ENCODE data around the gene MRPL20. TPM values are rescaled to one million over a fixed set of nuclear protein-coding genes. Genes with fewer than 3 reads are reported as not detected.
A peak's percentile ranks its signal among the peaks of the same experiment; 100 is the strongest.

Gene MRPL20
- polyA plus RNA-seq, 1 donor (not counting 4 experiments of a cell fraction or from before 2014, with no cell fraction given), result 133 TPM

- dilution Hi-C loops (cut with MboI; ENCODE audit: extremely low pct_ligation_motif_present, low sequenced_read_pairs), result no loop called here
- Histone ChIP-seq H3K4me2 (ENCODE audit: control insufficient read depth, extremely low read depth, insufficient read depth, low read depth, low read length) (no peak overlapping the region), H3K9me3 (ENCODE audit: control insufficient read depth, low read depth, low read length) (no peaks in the 10 kb centered on the region), H3K4me3 (ENCODE audit: control insufficient read depth in 2 of 3, extremely low read depth in 1 of 3, insufficient read depth in 2 of 3, low read depth in 1 of 3, low read length in 3 of 3) (no peak overlapping the region), H3K9me1 (ENCODE audit: control insufficient read depth, extremely low read depth, insufficient read depth, low read length) (no peaks in the 10 kb centered on the region), H2AFZ (ENCODE audit: control insufficient read depth, low read length) (no peak overlapping the region), H3K4me1 (ENCODE audit: control insufficient read depth, extremely low read depth, insufficient read depth, low read length) (peaks cover 30% of the 10 kb centered on the region), H4K20me1 (ENCODE audit: control insufficient read depth, extremely low read depth, insufficient read depth, low read length) (no peaks in the 10 kb centered on the region), H3K36me3 (ENCODE audit: control insufficient read depth in 2 of 2, extremely low read depth in 1 of 2, insufficient read depth in 2 of 2, low read length in 2 of 2) (no peaks in the 10 kb centered on the region), H3K9ac (ENCODE audit: control insufficient read depth, extremely low read depth, insufficient read depth, low read length) (no peak overlapping the region), H3K27ac (ENCODE audit: control insufficient read depth, insufficient read depth, low read length) (no peak overlapping the region), H3K79me2 (ENCODE audit: control insufficient read depth, insufficient read depth, low read length) (no peaks in the 10 kb centered on the region), H3K27me3 (ENCODE audit: control insufficient read depth, extremely low read depth, insufficient read depth, low read length) (no peaks in the 10 kb centered on the region)
- no peak for TF ChIP-seq CTCF (optimal IDR thresholded peaks at IDR 0.05 in 1 of 3, IDR thresholded peaks at IDR 0.05 in 1 of 3, conservative IDR thresholded peaks at IDR 0.05 in 1 of 3; ENCODE audit: extremely low read depth in 1 of 3, insufficient read depth in 2 of 3, low read length in 3 of 3)
- no peak for TF ChIP-seq EZH2 (IDR thresholded peaks at IDR 0.05; ENCODE audit: low read length)
- no peak for FAIRE-seq
- DNase-seq (ENCODE audit: low read depth, low spot score), result no peak
Observed at GRCh38 chr1:1423245-1423597, 16.1 kb upstream of the MRPL20 start.

DNA sequence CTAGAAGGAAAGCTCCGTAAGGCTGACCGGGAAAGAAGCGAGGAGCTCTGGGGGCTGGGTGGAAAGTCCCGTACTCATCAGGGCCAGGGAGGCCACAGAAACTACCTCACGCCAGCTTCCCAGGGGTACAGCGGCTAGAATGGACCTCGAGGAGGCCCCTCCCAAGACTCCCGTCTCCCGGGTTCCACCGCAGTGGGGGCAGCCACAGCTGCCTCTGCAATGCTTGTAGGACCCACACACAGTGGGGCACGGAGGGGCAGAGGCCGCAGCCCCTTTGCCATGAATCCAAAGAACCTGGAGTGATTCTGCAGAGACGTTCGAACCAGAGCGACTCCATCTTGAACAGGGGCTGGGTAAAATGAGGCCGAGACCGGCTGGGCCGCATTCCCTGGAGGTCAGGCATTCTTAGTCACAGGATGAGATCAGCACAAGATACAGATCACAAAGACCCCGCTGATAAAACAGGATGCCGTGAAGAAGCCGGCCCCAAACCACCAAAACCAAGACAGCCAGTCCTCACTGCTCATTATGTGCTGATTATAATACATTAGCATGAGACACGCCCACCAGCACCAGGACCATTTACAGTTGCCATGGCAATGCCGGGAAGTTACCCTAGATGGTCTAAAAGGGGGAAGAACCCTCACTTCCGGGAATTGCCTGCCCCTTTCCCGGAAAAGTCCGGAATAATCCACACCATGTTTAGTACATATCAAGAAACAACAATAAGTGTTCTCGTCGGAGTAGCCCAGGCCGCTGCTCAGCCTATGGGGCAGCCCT, 15.6 kb upstream of the MRPL20 start:
- H3K9me3 ChIP-seq (ENCODE audit: control insufficient read depth, low read depth, low read length), result no peaks in the 10 kb centered on the region
- dilution Hi-C loops (cut with MboI; ENCODE audit: extremely low pct_ligation_motif_present, low sequenced_read_pairs), result no loop called here
- peak overlapping the region; percentile 3 for H3K4me2 ChIP-seq (ENCODE audit: control insufficient read depth, extremely low read depth, insufficient read depth, low read depth, low read length)
- no peaks in the 10 kb centered on the region for H3K9me1 ChIP-seq (ENCODE audit: control insufficient read depth, extremely low read depth, insufficient read depth, low read length)
- TF ChIP-seq EZH2 (IDR thresholded peaks at IDR 0.05; ENCODE audit: low read length), result no peak
- H4K20me1 ChIP-seq (ENCODE audit: control insufficient read depth, extremely low read depth, insufficient read depth, low read length), result no peaks in the 10 kb centered on the region
- DNase-seq (ENCODE audit: low read depth, low spot score), result no peak
- peak; percentile 43 for FAIRE-seq
- no peak overlapping the region for H3K4me3 ChIP-seq (ENCODE audit: control insufficient read depth in 2 of 3, extremely low read depth in 1 of 3, insufficient read depth in 2 of 3, low read depth in 1 of 3, low read length in 3 of 3)
- H3K27me3 ChIP-seq (ENCODE audit: control insufficient read depth, extremely low read depth, insufficient read depth, low read length), result no peaks in the 10 kb centered on the region
- H3K27ac ChIP-seq (ENCODE audit: control insufficient read depth, insufficient read depth, low read length), result no peak overlapping the region
- H3K9ac ChIP-seq (ENCODE audit: control insufficient read depth, extremely low read depth, insufficient read depth, low read length), result no peak overlapping the region
- no peaks in the 10 kb centered on the region for H3K79me2 ChIP-seq (ENCODE audit: control insufficient read depth, insufficient read depth, low read length)
- H3K36me3 ChIP-seq (ENCODE audit: control insufficient read depth in 2 of 2, extremely low read depth in 1 of 2, insufficient read depth in 2 of 2, low read length in 2 of 2), result no peaks in the 10 kb centered on the region
- H3K4me1 ChIP-seq (ENCODE audit: control insufficient read depth, extremely low read depth, insufficient read depth, low read length), result peaks cover 34% of the 10 kb centered on the region
- no peak overlapping the region for H2AFZ ChIP-seq (ENCODE audit: control insufficient read depth, low read length)

All from keratinocyte (primary cell).